KMS-11 (cell line): Measurements from ENCODE around the gene LAMTOR4.

Experiments
- H2AFZ ChIP-seq: fragments of 200-600 bp; sonication (generic); 2 replicates; pipeline ENCODE4 v1.6.1; 2016; ENCODE audit warnings: antibody characterized with exemption, mixed run types, low read depth
- H3K27ac ChIP-seq: fragments of 200-600 bp; sonication (generic); 2 replicates; pipeline ENCODE4 v1.6.1; 2016; ENCODE audit warnings: mild to moderate bottlenecking, mixed run types
- H3K27me3 ChIP-seq: fragments of 200-600 bp; sonication (generic); 2 replicates; pipeline ENCODE4 v1.6.1; 2017; ENCODE audit warnings: mild to moderate bottlenecking, low read depth, mixed run types, moderate library complexity; ENCODE audit not compliant: insufficient read depth
- H3K36me3 ChIP-seq: fragments of 200-600 bp; sonication (generic); 2 replicates; pipeline ENCODE4 v1.6.1; 2017; ENCODE audit warnings: mild to moderate bottlenecking, mixed run types; ENCODE audit not compliant: insufficient read depth
- H3K4me1 ChIP-seq: fragments of 200-600 bp; sonication (generic); 2 replicates; pipeline ENCODE4 v1.6.1; 2016; ENCODE audit warnings: mild to moderate bottlenecking, low read depth, mixed run types; ENCODE audit not compliant: poor library complexity, severe bottlenecking
- H3K4me2 ChIP-seq: fragments of 200-600 bp; sonication (generic); 2 replicates; pipeline ENCODE4 v1.7.0; 2016; ENCODE audit warnings: mild to moderate bottlenecking, mixed run types
- H3K4me3 ChIP-seq: fragments of 200-600 bp; sonication (generic); IDR thresholded peaks from 2 replicates; pipeline ENCODE4 v1.6.1; 2017; ENCODE audit warnings: low read depth, low read length, mixed read lengths; ENCODE audit not compliant: insufficient read depth
- H3K79me2 ChIP-seq: fragments of 200-600 bp; sonication (generic); 2 replicates; pipeline ENCODE4 v1.6.1; 2016; ENCODE audit warnings: low read depth, mixed run types; ENCODE audit not compliant: insufficient read depth
- H3K9ac ChIP-seq: fragments of 200-600 bp; sonication (generic); 2 replicates; pipeline ENCODE4 v1.6.1; 2016; ENCODE audit warnings: mild to moderate bottlenecking, mixed run types
- H4K20me1 ChIP-seq: fragments of 200-600 bp; sonication (generic); 2 replicates; pipeline ENCODE4 v1.6.1; 2016; ENCODE audit warnings: mild to moderate bottlenecking, mixed run types; ENCODE audit not compliant: insufficient read depth
- TF ChIP-seq, protein P1 (sequence below): fragments of 200-600 bp; sonication (generic); conservative IDR thresholded peaks from 2 replicates; pipeline ENCODE4 v1.6.1; 2017; ENCODE audit warnings: low read depth, mild to moderate bottlenecking, antibody characterized with exemption, low read length, moderate library complexity, mixed read lengths

LAMTOR4 gene

DNA sequence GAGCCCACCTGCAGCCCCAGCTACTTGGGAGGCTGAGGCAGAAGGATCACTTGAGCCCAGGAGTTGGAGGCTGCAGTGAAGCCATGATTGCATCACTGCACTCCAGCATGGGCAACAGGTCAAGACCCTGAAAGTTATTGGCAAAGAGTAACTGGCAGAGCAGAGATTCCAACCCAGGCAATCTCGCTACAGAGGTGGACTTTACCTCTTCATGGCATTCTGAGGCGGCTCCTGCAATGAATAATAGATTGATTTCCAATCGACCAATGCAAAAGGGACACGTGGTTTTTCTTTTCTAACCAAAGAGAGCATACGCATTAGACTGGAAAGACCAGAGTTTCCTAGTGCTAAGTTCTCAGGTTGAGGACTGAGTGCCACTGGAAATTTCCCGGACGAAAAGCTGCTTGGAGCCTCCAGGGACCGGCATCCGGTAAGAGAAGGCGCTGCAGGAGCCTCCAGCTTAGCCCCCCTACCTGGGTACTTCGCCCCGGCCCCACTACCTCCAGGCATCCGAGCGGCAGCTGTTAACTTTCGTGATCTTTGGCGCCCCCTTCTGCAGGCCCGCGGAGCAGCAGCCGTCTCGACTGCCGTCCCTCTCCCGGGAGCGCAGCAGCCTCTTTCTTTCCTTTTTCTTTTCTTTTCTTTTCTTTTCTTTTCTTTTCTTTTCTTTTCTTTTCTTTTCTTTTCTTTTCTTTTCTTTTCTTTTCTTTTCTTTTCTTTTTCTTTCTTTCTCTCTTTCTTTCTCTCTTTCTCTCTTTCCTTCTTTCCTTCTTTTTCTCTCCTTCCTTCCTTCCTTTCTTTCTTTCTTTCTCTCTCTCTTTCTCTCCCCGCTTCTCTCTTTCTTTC is 17.9 kb upstream of the LAMTOR4 start:
- Histone ChIP-seq H3K27me3 (peaks cover 4% of the 10 kb centered on the region; the same call in 1 of the 2 replicates), H3K4me1 (peaks cover 44% of the 10 kb centered on the region), H4K20me1 (no peaks in the 10 kb centered on the region), H3K4me2 (peak overlapping the region; percentile 19; the same call in 1 of the 2 replicates), H3K9ac (no peak overlapping the region), H3K4me3 (no peak overlapping the region), H2AFZ (peak overlapping the region; percentile 56), H3K36me3 (no peaks in the 10 kb centered on the region), H3K27ac (no peak overlapping the region), H3K79me2 (0 out of 2 replicates have a peak, but pooled peaks cover under 1% of the 10 kb centered on the region)
- TF ChIP-seq, protein P1, sequence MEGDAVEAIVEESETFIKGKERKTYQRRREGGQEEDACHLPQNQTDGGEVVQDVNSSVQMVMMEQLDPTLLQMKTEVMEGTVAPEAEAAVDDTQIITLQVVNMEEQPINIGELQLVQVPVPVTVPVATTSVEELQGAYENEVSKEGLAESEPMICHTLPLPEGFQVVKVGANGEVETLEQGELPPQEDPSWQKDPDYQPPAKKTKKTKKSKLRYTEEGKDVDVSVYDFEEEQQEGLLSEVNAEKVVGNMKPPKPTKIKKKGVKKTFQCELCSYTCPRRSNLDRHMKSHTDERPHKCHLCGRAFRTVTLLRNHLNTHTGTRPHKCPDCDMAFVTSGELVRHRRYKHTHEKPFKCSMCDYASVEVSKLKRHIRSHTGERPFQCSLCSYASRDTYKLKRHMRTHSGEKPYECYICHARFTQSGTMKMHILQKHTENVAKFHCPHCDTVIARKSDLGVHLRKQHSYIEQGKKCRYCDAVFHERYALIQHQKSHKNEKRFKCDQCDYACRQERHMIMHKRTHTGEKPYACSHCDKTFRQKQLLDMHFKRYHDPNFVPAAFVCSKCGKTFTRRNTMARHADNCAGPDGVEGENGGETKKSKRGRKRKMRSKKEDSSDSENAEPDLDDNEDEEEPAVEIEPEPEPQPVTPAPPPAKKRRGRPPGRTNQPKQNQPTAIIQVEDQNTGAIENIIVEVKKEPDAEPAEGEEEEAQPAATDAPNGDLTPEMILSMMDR = peak; percentile 84

DNA sequence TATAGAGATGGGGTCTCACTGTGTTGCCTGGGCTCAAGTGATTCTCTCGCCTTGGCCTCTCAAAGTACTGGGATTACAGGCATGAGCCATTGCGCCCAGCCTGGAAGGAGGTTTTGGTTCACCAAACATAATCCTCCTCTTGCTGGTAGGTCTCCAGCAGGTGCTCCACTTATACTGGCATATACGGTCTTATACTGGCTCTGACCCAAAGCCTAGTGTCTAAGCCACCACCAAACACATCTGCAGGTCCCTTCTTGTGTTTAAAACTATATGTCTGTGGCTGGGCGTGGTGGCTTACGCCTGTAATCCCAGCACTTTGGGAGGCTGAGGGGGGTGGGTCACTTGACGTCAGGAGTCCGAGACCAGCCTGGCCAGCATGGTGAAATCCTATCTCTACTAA is 16.6 kb upstream of the LAMTOR4 start:
- TF ChIP-seq, protein P1 = no peak
- Histone ChIP-seq H3K4me1 (peaks cover 43% of the 10 kb centered on the region), H3K27ac (no peak overlapping the region), H2AFZ (no peak overlapping the region), H3K9ac (no peak overlapping the region), H3K79me2 (no peaks in the 10 kb centered on the region), H3K4me3 (no peak overlapping the region), H3K4me2 (no peak overlapping the region), H4K20me1 (no peaks in the 10 kb centered on the region), H3K27me3 (peaks cover 4% of the 10 kb centered on the region; the same call in 1 of the 2 replicates), H3K36me3 (no peaks in the 10 kb centered on the region)

DNA sequence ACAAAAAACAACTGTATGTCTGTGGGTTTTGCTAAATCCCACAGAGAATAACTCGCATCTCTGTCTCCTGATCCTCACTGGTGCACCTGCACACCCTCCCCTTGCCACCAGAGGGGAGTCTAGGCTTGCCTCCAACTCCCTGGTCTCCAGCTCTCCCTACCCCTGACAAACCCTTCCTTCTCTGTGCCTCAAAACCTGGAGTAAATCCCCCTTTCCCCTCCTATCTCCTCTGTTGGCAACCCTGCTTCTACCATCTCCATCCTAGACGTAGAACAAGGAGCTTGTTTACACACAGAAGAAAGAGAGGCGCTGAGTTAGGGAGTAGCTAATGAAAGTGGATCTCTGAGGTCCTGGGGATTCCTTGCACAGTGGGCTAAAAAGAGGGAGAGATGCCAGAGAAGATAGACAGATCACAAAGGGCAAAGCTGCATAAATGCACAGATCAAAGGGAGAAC is 16.0 kb upstream of the LAMTOR4 start:
- TF ChIP-seq, protein P1 = peak; percentile 91
- Histone ChIP-seq H3K79me2 (no peaks in the 10 kb centered on the region), H3K9ac (no peak overlapping the region), H3K4me3 (no peak overlapping the region), H3K27me3 (peaks cover 4% of the 10 kb centered on the region; the same call in 1 of the 2 replicates), H2AFZ (no peak overlapping the region), H3K4me1 (peaks cover 42% of the 10 kb centered on the region), H3K27ac (no peak overlapping the region), H3K36me3 (no peaks in the 10 kb centered on the region), H3K4me2 (no peak overlapping the region; the same call in 1 of the 2 replicates), H4K20me1 (no peaks in the 10 kb centered on the region)

DNA sequence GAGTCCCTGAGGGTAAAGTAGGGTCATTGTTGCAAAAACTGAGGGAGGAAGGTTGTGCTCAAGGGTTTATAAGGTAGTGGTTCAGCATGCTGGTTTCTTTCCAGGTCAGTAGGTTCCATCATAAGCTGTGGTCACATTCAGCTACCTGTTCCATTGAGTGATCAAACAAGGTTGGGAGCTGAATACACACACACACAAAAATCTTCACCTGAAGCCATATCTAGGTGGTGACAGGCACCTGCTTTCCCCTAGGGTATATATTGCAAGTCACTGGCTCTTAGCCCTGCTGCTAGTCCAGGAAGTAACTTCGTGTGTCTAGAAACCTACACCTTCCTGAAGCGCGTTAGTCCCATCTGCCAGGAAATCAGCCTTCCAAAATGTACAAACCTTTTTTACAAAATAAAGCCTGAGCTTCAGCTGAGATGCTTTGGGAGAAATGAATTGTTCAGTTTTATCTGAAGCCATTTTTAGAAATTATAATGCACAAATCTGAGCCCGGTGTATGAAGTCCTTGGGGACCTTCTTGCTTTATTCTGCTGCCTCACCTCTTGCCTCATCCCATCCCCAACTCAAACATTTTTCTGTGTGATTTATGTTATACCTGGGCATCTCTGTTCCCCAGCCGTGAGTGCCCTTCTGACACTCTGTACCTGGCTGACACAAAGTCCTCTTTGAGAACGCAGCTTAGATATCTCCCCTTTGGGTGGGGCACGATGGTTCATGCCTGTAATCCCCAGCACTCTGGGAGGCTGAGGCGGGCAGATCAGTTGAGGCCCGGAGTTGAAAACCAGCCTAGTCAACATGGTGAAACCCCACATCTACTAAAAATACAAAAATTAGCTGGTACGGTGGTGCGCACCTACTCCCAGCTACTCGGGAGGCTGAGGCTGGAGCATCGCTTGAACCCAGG is 10.6 kb upstream of the LAMTOR4 start:
- Histone ChIP-seq H3K27ac (no peak overlapping the region), H3K4me2 (no peak overlapping the region), H4K20me1 (no peaks in the 10 kb centered on the region), H3K9ac (no peak overlapping the region), H3K79me2 (no peaks in the 10 kb centered on the region), H3K36me3 (no peaks in the 10 kb centered on the region), H3K4me1 (no peaks in the 10 kb centered on the region), H2AFZ (no peak overlapping the region), H3K4me3 (no peak overlapping the region), H3K27me3 (no peaks in the 10 kb centered on the region; the same call in 1 of the 2 replicates)
- TF ChIP-seq, protein P1 = no peak
